ENCODE measurements around the gene NECTIN4.
A peak's percentile ranks its signal among the peaks of the same experiment; 100 is the strongest.
"Not testable (repeated sequence)": the region's sequence is repeated elsewhere in the genome, so short reads cannot be mapped to it uniquely, and the experiment has no call there.

Gene NECTIN4

DNA sequence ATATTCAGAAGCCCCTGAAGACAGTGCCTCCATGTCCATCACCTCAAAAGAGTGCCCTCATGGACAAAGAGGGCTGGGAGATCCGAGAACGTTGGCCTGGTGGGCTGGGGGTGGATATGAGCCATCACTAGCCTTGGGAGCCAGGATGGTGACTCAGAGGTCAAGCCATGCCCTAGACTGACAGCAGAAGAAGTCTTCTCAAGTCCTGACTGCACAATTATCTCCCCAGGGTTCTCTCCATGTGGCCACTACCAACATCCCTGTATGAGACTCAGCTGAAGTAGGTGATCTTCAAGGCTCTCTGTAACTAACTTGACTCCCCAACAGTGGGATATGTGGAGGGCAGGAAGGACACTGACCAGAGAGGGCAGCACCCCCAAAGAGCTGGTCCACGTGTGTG is 36.5 kb downstream of the NECTIN4 start:
- DNase-seq = no peak

DNA sequence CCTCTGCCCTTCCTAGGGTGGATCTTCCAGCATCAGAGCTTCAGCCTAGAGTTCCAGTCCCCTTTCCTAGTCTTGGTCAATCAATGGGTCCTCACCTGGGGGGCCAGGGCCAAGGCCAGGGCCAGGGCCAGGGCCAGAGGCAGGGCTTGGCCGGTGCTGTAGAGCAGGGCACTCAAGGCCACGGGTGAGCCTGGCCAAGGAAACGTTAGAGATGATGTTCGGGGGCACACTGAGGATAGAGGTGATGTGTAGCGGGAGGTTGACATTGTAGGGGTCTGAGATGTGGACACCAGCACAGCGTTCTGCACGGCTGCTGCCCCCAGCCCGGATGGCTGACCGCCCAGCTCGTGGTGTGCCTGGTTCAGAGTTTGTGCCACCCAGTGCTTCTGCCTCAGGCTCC is 38.1 kb downstream of the NECTIN4 start:
- DNase-seq = no peak

DNA sequence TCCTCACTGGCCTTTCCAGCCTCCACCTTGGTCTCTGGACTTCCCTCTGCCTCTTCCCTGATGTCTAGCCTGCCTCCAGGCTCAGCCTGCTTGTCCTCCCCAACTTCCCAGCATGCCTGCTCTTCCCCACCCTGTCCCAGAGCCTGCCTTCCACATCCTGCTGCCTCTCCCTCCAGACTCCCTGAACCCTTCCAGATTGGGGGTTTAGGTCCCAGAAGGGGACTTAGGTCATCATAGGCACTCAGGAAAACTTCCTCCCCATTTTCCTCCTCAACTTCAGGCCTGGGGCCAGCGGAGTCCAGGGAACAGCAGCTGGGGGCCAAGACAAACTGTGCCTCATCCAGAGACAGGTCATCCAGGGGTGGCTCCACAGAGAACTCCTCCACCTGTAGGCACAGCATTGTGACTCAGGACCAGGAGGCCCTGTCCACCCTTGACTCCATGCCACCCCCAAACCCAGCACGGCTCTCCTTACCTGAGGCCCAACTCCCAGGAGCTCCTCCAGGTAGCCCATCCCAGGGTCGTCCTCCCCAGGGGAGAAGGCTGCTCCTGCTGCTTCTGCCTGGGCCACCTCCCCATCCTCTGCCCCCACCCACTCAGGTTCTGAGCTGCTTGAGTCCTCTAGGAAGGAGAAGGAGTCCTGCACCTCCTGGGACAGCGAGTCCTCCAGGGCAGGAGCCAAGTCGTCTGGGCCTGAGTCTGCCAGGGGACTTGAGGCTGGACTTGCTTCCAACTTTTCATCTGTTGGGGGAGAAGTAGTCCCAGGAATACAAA is 40.2 kb downstream of the NECTIN4 start:
- no peak for DNase-seq

DNA sequence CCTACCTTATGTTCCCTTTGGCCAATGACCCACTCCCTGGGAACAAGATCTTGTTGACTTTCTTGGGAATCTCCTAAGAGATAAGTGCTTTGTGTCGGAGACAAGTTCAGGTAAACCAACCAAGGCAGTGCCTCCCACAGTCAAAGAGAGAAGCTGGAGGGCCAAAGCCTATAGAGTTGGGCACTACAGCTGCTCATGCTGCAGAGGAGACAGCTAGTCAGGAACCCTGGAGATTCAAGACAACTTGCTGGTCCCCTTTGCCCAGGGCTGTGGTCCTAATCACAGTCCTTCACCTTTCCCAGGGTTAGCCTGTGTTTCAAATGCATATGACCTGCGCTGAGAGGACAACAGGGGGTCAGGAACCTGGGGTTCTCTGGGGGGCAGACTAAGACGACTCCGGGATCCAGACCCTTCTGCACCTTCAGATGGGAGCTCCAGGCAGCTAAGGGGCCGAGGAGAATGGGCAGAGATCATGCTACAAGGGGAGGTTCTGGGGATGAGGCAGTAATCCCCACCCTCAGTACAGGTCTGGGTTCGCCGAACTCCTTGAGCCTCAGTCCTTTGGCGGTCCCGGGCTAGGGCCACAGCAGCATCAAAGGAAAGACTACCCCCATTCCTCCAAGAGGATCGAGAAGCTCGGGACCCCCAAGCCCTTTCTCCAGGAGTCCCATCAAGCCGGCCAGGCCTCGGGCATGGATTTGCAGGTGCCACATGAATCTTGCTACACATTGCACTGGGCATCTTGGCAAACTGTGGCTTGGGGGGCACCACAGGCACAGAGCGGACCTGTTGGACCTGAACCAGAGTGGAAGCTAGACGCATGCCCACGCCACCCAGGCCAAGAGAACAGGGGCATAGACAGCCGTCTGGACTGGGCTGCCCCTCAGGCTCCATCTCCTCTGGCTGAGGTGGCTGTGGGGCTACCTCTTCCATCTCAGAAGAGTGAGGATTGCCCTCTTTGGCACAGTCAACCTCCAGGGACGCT is 41.6 kb downstream of the NECTIN4 start:
- no peak for DNase-seq

DNA sequence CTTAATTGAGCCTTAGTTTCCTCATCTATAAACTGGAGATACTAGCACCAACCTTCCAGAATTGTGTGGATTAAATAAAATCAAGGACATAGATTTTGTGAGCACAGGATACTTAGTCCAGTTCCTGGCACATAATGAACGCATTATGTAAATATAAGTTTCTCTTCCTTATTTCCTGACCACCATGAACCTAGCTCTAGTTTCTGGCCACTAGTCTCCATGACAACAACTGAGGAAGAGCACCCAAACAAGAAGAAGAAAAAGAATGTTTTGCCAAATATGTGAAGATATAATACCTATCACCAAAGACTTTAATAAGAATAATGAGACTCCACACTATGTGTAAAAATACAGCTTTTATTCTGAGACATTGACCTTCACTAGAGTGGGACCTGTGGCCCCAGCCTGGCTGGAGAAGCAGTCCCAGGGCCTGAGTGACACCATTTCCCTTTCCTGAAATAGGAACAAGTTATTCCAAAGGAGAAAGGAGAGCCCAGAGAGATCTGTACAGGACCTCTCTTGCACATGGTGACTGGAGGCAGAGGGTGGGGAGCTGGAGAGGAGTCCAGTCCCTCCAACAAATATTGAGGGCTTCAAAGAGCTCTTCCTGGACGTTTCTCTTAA is 42.6 kb downstream of the NECTIN4 start:
- DNase-seq = no peak

DNA sequence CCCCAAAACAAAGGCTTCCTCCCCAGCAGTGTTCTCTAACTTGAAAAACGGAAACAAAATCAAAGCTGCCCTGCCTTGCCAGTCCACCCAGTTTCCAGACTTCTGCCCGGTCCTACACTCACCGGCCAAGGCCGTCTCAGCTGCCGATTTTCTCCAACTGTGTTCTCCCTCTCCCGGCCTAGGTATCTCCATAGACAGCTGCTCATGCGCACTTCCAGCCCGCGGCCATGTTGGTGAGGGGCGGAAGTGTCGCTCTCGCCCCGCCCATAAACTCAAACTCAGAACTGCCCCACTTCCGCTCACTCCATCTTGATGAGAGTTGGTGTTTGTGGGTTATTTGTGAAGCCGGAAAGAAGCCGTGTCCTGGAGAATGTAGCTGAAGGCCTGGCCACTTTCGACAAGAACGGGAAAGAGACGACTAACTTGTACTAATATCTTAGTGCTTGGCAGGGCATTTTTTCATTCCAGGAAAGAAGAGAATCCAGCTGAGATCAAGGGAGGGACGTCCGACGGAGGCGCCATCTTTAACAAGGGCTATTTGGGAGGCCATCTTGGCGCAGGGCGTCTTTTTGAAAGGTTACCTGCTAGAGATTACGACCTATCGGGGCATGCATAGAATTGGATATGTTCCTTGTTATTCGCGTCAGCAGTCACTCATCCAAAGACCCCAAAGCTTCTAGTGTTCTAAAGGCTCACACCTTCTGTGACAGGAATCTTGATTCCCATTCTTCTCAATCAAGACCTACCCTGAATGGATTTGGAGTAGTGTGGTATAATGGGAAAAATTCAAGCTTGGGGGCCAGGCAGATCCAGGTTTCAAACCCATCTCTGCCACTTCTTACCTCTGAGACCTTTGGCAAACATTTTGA is 43.4 kb downstream of the NECTIN4 start, which contains the start of gene USF1:
USF1 (minus strand) TSS at position 242 of the 869 bp plus-strand sequence. CDS start 2,702 bp downstream, outside the sequence.
- DNase-seq = peak; percentile 82

DNA sequence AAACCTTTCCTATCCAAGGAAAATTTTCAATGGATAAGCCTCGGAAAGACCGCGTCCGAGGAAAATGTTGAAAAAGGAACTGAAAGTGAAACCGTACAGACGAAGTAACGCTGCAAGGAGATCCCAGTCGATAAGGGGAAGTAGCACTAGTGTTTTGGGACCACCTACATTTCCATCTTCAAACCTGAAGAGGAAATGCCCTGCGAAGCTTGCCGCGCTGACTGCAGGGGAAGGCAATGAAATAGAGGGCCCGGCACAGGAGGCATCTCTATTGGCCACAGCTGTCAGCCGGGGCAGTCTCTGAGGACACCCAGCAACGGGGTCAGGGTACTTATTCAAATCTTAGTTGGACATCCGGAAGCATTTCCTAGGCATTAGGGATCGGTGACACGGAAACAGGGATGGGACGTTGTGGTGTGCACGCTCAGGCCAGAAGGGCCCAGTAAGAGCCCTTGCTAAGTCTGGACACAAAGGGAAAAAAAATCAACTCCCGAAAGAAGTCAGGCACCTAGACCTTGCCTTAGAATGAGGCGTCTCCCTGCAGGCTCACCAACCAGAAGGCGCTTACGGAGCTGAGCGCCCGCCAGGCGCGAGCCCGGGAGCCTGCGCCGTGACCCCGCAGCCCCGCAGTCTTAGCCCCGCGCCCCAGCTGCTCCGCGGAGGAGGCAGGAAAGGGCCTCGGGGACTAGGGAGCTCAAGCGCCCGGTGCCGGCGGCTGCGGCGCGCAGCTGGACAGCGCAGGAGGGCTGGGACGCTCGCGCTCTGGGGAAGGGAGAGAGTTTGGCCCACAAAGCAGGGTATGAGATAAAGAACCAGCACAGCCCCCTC is 44.2 kb downstream of the NECTIN4 start:
- peak; percentile 12 for DNase-seq

DNA sequence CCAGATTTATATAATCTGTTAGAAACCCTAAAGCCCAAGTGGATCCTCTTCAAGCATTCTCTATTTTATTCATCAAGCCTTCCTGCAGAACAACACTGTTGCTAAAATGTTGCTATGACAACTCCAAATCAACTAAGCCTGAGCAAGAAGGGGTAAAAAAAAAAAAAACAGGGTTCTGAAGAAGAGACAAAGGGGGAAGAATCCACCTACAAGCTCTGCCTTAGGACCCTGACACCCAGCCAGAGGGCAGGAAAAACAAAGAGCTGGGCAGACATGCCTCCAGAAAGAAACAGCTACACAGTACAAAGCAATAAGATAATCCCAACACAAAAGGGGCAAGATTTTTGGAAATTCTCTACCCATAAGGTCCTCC is 44.8 kb downstream of the NECTIN4 start:
- no peak for DNase-seq

DNA sequence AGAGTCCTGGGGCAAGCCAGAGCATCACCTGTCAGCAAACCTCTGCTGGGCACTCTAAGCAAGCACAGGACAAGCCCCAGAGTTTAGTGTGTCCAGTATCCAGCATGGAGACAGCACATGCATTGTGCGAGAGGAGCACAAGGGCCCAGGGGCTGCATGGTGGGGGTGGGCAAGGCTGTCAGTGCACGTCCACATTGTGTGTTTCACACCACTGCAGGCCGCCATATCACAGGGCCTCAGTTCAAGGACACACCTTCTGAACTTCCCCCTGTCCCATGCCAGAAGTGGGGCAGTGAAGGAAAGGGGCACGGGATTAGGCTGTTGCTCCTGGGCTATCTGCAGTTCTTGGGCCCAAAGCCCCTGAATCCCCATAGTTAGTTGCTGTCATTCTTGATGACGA is 49.8 kb downstream of the NECTIN4 start:
- DNase-seq = no peak

DNA sequence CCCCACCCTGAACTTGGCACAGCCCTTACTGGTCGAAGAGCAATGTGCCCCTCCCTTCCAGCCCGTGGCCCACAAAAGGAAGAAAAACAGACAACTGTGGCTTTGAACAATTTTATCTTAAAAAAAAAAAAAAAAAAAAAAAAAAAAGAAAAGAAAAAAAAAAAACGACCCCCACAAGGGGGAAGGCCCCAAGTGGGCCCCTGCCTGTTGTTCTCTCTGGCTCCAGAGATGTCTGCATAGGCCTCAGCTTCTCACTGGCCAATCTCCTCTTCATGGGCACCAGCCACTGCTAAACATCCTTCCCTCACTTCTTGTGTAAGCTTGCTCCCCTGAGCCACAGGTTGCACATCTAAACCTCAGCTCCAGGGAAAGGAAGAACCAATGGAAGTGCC is 50.2 kb downstream of the NECTIN4 start:
- no peak for DNase-seq

DNA sequence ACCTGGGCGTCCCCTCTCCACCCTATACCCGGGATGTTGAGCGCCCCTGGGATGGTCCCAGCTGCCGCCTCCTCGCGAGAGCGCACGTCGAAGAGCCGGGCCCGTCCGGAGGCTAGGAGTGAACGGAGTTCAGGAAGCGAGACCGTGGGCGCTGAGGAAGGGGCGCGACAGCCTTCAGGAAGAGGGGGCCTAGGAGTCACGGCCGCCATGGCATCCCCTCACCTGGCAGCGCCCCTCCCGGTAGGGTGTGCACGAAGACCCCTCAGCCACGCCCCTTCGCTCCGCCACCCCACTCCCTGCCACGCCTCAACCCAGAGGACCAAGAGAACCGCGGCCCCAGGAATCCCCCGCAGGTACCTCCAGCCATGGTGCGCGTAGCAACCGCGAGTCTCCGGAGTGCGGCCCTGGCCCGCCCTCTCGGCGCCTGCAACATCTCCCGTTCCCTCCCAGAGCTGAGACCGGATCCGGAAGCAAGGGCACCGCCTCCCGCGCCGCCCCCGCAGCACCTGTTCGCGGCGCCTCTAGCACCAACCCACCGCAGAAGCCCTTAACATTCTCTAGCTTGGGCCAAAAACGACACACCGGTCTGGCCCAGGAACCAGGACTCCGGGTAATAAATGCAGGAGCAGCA is 50.7 kb downstream of the NECTIN4 start, which contains the start of gene TSTD1:
TSTD1 (minus strand) TSS at position 442 of the 631 bp plus-strand sequence; CDS start at position 367, 75 bp downstream.
- peak; percentile 30 for DNase-seq

DNA sequence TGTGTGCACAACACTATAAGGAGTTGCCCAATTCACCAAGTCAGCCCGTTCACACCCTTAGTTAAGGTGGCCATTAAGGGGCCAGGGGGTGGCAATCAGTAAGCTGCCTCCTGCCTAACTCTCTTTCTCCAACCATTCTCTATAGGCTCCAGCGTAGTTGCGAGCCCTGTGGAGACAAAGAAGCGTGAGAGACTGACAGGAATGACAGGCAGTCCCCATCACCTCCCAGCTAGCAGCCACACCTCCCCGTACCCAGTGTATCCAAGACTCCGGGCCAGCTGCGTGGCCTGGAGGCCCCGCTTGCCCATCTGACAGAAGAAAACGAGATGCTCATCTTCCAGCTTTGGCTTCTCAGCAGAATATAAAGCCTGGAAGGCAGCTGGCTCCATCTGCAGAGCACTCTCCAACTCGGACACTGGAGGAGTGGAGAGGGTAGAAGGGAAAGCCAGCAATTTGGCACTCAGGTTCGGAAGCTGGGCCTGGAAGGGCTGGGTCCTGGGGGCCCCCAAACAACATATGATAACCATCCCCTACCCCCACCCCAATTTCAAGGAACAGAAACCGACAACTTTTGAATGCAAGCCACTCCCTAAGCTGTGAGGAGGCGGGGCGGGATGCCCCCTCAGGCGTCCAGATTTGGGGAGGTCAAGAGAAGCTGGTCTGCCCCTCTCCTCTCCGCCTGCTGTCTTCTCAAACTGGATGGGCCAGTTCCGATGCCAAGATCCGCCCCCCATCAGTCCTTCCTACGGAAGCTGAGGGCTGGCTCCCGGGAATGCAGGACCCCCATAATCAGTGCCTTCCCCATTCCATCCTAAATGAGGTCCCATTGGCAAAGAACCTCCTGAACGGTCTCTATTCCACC is 51.5 kb downstream of the NECTIN4 start:
- no peak for DNase-seq

DNA sequence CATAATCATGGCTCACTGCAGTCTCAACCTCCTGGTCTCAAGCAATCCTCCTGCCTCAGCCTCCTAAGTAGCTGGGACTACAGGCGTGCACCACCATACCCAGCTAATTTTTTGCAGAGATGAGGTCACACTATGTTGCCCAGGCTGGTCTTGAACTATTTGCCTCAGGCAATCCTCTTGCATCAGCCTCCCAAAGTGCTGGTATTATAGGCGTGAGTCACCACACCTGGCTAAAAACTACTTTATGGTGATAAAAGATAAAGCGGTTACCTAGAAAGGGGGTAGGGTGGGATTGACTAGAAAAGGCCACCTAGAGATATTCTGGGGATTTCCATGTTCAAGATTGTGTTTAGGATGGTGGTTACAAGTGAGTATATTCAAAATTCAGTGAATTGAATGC is 55.6 kb downstream of the NECTIN4 start:
- DNase-seq = no peak

DNA sequence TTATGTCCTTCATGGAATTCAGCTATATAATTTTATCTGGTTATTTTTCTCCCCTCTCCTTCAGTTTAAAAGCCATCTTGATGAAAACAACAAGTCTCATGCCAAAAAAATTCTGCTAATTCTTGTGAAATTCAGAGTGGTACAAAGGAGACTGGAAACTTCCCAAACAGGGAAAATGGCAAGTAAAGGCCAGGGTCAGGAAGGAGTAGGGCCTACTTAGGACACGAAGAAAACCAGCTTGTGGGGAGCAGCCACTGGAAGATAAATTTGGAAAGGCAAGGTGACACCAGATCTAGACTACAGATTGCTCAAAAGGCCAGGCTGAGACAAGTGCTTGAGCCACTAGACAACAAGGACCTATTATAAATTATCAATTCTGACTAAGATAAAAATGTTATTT is 56.9 kb downstream of the NECTIN4 start:
- no peak for DNase-seq

DNA sequence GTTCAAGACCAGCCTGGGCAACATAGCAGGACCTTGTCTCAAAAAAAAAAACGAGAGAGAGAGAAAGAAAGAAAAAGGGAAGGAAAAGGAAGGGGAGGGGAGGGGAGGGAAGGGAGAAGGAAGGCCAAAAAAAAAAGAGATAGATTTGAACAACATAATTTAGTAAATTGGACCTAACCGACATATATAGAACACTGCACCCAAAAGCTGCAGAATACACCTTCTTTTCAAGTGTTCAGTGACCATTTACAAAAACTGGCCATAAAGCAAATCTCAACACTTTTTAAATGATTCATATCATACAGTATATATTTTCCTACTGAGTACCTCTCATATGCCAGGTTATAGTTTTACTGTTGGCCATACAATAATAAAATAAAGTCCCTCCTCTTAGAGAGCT is 57.5 kb downstream of the NECTIN4 start:
- no peak for DNase-seq

DNA sequence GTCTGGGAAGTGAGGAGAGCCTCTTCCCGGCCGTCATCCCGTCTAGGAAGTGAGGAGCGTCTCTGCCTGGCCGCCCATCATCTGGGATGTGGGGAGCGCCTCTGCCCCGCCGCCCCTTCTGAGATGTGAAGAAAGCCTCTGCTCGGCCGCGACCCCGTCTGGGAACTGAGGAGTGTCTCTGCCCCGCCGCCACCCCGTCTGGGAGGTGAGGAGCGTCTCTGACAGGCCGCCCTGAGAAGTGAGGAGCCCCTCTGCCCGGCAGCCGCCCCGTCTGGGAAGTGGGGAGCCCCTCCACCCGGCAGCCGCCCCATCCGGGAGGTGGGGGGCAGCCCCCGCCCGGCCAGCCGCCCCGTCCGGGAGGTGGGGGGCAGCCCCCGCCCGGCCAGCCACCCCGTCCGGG is 59.9 kb downstream of the NECTIN4 start:
- not testable (repeated sequence) for DNase-seq

DNA sequence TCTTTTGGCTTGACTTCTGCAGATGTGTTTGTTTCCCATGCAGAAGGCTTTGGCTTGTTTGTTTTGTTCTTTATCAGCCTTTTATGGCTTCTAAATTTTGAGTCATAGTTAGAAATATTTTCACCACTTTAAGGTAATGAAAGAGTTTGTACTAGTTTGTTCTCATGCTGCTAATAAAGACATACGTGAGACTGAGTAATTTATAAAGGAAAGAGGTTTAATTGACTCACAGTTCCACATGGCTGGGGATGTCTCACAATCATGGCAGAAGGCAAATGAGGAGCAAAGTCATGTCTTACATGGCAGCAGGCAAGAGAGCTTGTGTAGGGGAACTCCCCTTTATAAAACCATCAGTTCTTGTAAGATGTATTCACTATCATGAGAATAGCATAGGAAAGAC is 62.4 kb downstream of the NECTIN4 start:
- DNase-seq = not testable (repeated sequence)

DNA sequence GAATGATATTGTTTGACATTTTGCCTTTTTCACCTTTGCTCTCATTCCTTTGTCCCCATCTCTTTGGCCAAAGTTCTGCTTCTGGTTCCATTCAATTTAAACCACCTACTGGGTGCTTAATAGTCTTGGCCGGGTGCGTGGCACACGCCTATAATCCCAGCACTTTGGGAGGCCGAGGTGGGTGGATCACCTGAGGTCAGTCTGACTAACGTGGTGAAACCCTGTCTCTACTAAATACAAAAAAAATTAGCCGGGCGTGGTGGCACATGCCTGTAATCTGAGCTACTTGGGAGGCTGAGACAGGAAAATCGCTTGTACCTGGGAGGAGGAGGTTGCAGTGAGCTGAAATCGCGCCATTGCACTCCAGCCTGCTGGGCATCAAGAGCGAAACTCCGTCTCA is 66.9 kb downstream of the NECTIN4 start:
- not testable (repeated sequence) for DNase-seq

DNA sequence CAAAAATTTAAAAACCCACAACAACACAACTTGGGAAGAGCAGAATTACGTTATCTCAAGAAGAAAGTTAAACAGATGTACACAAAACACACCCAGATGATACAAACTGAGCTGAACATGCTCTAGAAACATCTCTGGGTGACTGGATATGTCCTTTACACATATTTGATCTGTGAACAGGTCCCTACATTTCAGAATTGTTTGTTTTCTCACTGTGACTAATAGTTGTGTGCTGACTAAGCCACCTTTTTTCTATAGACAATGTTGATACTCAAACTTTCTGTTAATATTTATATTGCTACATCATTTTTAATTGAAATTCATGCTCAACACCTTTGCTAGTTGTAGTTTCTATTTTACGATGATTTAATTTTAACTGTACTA is 67.4 kb downstream of the NECTIN4 start:
- no peak for DNase-seq
